ENCODE results near the gene BRF1.
"Not testable (repeated sequence)": the region's sequence is repeated elsewhere in the genome, so short reads cannot be mapped to it uniquely, and the experiment has no call there.

The BRF1 gene

DNA sequence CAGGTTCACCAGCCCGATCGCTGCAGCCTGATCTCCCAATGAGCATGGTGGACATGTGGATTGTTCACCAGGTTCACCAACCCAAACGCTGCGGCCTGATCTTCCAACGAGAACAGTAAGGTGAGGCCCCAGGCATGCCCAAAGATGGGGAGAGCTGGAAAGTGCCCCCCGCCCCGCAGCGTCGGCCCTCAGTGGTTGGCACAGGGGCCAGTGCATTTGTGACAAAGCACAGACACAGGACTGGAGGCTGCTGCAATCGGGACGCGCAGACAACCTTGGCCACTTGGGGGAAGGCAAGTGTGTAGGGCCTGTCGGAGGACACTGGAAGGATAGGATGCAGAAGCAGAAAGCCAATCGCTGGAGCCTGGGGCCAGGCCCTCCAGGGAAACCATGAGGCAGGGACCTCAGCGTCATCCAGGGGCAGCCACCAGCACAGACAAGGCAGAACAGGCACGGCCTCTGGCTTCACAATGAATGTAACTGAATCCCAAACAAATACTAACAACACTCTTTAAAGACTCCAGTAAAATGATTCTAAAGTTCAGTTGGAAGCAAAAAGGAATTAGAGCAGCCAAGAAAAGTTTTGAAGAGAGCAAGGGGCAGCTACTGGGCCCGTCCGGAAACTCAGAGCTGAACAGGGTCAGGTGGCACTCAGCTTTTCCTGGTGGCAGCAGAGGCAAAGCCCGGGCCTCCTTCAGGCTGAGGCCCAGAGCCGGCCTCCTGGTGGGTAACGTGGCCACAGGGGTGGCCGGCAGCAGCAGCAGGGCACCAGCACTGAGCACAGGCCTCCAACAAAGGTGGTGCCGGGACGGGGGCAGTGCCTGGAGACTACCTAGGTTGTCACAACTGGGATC is 13.3 kb downstream of the BRF1 start:
- no peak for DNase-seq (ENCODE audit: low read depth)

DNA sequence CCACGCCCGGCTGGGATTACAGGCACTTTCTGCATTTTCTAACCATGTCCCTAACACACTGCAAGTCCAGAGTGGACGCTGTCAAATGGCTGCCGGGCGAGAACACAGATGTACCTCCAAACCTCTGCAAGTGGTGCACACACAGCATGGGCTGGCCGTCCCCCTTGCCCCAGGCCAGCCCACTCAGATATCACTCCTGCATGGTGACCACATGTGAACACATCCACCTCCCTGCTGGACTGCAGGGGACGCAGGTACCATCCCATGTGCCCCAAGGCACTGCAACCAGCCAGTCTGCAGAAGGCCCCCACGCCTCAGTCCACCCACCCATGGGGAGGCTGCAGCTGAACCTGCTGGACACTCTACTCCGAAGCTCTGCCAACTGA is 14.0 kb downstream of the BRF1 start:
- DNase-seq (ENCODE audit: low read depth): no peak

DNA sequence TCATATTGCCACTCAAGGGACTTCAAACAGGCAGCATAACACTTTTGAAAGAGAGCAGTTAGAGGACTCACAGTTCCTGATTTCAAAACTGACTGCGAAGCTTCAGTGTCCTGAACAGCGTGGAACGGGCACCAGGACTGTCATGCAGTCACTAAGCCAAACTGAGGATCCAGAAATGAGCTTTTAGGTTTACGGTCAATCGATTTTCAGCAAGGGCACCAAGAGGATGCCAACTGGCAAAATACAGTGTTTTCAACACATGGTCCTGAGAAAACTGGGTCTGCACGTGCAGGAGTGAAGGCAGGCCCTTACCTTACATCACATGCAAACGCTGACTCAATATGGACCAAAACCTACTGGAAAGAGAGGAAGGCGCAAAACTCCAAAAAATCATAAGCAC is 15.6 kb downstream of the BRF1 start:
- no peak for DNase-seq (ENCODE audit: low read depth)

DNA sequence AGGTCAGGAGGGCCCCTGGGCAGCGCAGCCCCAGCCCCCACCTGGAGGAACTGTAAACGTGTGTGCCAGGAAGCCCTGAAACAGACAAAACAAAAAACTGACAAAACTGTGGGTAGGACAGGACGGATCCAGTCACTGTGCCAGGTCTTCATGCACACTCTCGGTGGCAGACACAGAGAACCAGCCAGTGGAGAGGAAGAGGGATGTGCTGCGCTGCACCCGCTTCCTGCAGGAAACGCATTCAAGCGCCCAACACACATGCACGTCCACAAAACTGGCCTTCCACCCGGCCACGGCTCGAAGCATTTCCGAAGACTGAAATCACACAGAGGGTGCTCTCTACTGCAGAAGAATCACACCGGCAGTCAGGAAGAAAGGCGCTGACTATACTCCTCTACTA is 16.9 kb downstream of the BRF1 start:
- no peak for DNase-seq (ENCODE audit: low read depth)

GRCh38 chr14:105283028-105283427 is 17.8 kb downstream of the BRF1 start:
- no peak for DNase-seq (ENCODE audit: low read depth)

DNA sequence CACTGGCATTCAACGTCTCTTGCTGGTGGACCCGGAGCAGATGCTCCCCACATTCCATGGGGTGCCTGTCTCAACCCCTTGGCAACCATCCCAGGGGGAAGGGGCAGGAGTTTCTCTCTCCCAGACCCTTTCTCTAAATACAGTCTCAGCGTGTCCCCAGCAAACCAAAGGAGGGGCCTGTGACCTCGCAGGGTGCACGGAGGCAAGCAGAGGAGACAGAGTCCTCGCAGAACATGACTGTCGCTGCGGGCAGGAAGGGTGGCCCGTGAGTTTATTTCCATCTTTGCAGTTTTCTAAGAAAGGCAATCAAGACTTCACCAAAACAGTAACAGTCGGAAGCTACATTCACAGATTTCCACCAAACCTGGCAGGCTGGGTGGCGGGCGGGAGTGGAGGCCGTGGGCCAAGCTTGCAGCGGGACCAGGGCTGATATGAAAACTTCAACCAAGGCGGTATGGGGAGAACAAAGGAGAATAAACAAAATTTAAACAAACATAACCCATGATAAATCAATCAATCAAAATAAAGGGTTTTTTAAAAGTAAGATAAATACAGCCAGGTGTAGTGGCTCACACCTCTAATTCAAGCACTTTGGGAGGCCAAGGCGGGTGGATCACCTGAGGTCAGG is 18.6 kb downstream of the BRF1 start:
- DNase-seq (ENCODE audit: low read depth): no peak

DNA sequence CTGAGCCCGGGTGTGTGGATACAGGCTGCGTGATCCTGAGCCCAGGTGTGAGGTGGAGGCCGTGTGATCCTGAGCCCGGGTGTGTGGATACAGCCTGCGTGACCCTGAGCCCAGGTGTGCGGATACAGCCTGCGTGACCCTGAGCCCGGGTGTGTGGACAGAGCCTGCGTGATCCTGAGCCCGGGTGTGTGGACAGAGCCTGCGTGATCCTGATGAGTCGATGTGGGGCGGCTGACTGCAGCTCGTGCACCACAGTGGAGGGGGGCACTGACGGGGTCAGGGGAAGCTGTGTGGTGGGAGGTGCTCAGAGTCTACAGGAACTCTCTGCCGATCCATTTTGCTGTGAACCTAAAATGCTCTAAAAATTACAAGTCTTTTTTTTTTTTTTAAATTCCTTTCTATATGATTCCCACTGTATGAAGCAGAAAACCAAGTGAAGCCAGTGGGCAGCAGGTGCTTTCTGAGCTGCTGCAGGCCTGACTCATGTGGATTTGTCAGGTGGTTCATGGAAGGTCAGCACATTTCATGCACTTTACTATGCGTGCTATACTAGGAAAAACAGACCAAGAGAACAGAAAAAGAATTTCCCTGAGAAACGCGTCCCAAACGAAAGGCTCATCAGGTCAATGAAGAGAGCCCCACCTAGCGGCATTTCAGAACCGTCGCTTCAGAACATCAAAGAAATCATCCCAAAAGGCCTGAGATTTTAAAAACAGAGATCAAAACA is 19.3 kb downstream of the BRF1 start:
- no peak for DNase-seq (ENCODE audit: low read depth)

DNA sequence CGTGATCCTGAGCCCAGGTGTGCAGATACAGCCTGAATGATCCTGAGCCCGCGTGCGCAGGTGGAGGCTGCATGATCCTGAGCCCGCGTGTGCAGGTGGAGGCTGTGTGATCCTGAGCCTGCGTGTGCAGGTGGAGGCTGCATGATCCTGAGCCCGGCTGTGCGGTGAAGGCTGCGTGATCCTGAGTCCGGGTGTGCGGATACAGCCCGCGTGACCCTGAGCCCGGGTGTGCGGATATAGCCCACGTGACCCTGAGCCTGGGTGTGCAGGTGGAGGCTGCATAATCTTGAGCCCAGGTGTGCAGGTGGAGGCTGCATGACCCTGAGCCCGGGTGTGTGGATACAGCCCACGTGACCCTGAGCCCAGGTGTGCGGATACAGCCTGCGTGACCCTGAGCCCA is 20.3 kb downstream of the BRF1 start:
- DNase-seq (ENCODE audit: low read depth): no peak

DNA sequence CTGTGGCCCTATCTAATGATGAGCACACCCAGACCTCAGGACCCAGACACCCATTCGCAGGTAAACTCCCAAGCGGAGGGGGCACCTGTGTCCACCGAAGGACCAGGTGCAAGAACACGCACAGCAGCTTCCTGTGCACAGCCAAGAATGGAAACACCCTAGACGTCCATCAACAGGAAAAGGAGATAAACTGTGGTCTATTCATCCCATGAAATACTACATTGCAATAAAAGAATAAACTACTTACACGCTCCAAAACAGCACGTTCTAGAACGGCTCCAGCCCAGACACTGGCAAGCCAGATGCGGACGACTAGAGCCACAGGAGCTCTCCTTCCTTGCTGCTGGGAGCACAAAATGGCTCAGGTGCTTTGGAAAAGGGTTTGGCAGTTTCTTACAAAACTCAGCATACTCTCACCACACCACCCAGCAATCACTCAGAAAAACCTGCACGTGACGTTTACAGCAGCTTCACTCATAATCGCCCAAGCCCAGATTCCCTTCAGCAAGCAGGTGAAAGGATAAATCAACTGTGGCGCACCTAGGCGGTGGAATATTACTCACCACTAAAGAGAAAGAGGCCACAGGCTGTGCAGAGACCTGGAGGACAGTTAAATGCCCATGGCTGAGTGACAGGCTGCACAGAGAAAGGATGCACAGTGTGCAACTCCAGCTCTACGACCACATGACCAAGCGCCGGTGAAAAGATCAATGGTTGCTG is 21.0 kb downstream of the BRF1 start:
- no peak for DNase-seq (ENCODE audit: low read depth)

DNA sequence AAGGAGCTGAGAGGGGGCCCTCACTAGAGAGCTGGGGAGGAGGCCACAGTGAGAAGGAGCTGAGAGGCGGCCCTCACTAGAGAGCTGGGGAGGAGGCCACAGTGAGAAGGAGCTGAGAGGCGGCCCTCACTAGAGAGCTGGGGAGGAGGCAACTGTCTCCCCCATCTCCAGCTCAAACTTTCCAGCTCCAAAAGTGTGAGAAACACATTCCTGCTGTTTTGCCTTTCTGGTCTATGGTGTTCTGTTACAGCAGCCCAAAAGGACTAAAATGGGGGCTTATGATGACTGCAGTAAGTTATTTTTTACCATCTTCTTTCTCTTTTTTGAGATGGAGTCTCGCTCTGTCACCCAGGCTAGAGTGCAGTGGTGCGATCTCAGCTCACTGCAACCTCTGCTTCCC is 23.4 kb downstream of the BRF1 start:
- DNase-seq (ENCODE audit: low read depth): not testable (repeated sequence)

GRCh38 chr14:105275267-105275946 is 25.4 kb downstream of the BRF1 start:
- no peak for DNase-seq (ENCODE audit: low read depth)

DNA sequence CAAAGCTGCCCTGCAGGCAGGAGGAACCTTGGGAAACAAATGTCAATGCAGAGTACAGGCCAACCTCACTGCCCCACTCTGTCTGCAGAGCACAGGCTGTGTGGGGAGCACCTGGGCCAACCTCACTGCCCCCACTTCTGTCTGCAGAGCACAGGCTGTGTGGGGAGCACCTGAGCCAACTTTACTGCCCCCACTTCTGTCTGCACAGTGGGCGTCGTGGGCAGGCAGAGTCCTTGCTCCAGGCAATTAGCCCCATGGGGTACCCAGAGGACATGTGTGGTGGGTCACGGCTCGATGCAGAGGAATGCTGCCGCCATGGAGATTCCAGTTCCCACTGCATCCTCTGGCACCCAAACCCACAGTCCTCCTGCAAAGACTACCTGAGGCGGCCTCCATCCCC is 26.2 kb downstream of the BRF1 start:
- DNase-seq (ENCODE audit: low read depth): no peak

GRCh38 chr14:105273062-105273461 is 27.7 kb downstream of the BRF1 start:
- no peak for DNase-seq (ENCODE audit: low read depth)

GRCh38 chr14:105272623-105273022 is 28.2 kb downstream of the BRF1 start:
- DNase-seq (ENCODE audit: low read depth): no peak

DNA sequence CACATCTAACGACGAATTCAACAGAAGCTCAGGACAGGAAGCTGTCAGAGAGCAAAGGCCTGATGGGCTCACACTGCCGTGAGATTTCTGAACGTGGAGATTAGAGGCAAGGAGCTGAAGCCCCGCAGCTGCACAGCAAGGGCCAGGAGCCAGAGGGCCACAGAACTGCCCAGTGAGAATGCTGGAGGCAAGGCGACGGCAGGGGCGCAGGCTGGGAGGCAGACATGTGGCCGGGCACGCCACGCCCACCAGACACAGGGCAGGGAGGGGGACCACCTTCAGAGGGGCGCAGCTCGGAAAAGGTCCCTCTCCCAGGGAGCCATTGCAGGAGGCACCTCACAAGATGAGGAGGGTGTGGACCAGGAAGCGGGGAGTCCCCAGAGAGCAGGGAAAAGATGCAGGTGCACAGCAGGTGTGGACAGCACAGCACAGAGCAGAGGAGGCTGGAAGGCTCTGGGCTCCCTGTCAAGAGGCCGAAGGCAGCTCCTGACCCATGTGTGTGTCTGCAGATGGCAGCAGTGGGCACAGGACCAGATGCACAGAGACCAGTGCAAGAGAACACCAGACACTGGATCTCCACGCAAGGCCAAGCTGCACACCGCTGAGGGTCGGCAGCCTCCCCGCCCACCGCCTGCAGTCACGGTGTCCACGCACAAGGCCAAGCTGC is 29.4 kb downstream of the BRF1 start:
- no peak for DNase-seq (ENCODE audit: low read depth)

DNA sequence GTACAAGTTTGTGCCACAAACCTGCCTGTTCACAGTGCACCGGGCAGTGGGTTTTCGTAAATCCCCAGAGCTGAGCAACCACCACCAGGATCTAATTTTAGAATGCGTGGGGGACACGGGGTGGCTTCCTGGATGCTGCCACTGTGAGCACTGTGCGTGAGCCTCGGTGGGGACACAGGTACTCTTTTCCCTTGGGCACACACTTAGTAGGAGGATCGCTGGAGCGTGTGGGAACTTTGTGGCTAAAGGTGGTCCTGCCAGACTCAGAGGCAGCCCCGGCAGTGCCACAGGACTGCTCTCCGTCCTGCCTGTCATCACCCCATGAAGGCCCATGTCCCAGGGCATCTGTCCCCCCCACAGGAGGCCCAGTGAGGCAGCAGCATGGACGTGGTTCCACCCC is 31.4 kb downstream of the BRF1 start:
- no peak for DNase-seq (ENCODE audit: low read depth)

DNA sequence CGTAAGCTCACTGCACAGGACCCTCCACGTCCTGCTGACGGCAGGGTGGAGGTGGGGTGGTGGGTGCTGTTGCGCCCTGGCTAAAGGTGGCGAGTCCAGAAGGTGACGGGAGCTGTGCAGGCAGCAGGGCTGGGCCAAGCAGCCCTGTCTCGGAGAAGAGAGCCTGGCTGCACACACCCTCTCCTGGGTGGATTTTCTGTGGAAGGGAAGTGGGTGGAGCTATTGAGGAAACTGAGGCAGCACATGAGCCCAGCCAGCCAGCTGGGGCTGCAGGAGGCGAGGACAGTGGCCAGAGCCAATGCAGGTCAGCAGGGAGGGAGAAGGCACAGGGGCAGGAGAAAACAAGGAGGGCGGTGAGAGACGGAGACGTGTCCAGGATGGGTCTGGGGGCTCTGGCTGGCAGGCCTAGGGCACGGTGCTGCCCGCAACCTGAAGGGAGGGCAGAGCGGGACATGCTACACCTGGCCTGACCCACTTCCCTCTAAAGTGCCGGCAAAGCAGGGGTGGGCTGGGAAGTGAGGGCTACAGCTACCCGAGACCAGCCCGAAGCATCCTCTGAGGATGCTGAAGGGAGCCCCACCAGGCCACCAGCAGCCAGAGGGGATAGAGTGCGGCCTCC is 32.0 kb downstream of the BRF1 start:
- DNase-seq (ENCODE audit: low read depth): no peak

DNA sequence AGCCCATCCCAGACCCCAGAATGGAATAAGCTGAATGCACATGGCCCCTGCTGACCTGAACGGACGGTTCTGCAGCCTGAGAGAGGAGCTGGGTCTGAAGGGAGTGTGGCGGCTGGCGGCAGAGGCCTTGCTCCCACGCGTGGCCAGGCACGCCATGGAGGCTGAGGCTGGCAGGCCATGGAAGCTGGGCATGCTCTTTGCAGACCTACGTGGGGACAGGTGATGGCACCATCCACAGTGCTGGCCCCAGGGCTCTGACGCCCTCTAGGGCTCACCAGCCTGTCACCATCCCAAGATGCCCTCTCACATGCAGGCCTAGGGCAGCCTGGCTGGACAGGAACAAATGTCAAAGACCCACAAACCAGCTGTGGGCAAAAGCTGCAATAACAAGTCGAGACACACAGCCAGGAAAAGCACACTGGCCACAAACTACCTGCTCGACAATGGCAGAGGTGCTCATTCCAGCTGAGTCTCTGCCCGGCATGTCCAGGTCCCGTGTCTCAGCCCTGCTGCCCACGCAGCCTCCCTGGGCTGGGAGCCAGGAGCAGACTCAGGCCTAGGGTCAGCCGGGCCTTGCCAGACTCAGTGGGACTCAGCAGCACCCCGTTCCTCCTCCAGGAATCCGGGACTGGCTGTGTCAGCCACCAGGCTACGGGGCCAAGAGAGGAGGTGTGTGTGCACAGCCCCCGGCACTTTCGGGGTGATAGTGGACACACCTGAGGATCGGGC is 32.8 kb downstream of the BRF1 start:
- DNase-seq (ENCODE audit: low read depth): no peak

- no peak for DNase-seq (ENCODE audit: low read depth)
Observed at GRCh38 chr14:105261781-105262180, 39.0 kb downstream of the BRF1 start.

- no peak for DNase-seq (ENCODE audit: low read depth)
Observed at GRCh38 chr14:105260959-105261358, 39.8 kb downstream of the BRF1 start.

Data from stimulated activated CD8-positive, alpha-beta memory T cell treated with anti-CD3 and anti-CD28 coated beads, Interleukin-12 subunit alpha, Interleukin-12 subunit beta, amount 100 ng/mL, for 1 hour (primary cell).